ENCODE results near the gene MOB3A.
"Not testable (repeated sequence)": the region's sequence is repeated elsewhere in the genome, so short reads cannot be mapped to it uniquely, and the experiment has no call there.

Gene MOB3A

DNA sequence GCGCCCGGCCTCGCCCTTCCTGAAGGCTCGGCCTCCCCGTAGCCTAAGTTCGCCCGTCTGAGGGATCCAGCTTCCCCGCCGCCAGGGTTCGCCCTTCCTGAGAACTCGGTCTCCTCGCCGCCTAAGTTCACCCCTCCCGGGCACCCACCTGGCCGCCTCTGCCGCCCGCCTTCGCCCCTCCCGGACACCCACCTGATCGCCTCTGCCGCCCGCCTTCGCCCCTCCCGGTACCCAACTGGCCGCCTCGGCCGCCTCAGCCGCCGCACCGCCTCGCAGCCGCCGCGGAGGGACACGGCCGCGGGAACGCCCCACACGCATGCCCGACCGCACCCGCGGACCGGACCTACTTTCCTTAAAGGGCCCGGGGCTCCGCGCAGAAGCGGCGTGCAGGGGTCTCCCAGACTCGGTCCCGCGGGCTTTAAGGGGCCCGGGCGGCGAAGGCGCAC, at the start of gene MOB3A:
Gene MOB3A, minus strand, starts transcription at position 293 of the 446 bp plus-strand sequence. CDS start 17,766 bp downstream, outside the sequence.
- peak; percentile 71 for DNase-seq

DNA sequence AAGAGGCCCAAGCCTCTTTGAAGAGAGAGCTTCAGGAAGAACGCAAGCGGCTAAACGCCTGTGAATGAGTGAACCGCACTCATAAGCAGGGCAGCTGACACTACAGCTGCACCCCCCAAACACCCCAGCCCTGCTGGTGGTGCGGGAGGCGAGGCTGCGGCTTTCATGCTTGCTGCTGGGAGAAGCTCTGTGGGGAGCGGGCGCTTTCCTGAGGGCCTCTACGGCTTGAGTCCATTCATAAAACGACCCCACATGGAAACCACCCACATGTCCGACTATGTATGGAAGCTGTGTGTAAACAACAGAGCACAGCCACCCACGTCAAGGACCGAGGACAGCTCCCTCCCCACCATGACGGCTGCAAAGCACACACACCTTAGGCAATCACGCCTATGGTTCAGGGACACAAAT, 49.7 kb upstream of the MOB3A start:
- DNase-seq, result no peak

- DNase-seq, result no peak
Observed at GRCh38 chr19:2144190-2144589, 48.1 kb upstream of the MOB3A start.

GRCh38 chr19:2142173-2142829, 46.2 kb upstream of the MOB3A start:
- no peak for DNase-seq

- no peak for DNase-seq
Observed at GRCh38 chr19:2140138-2140569, 44.0 kb upstream of the MOB3A start.

GRCh38 chr19:2139385-2140137, 43.4 kb upstream of the MOB3A start:
- no peak for DNase-seq

GRCh38 chr19:2138061-2138728, 42.1 kb upstream of the MOB3A start:
- no peak for DNase-seq

GRCh38 chr19:2136796-2137195, 40.7 kb upstream of the MOB3A start:
- no peak for DNase-seq

DNA sequence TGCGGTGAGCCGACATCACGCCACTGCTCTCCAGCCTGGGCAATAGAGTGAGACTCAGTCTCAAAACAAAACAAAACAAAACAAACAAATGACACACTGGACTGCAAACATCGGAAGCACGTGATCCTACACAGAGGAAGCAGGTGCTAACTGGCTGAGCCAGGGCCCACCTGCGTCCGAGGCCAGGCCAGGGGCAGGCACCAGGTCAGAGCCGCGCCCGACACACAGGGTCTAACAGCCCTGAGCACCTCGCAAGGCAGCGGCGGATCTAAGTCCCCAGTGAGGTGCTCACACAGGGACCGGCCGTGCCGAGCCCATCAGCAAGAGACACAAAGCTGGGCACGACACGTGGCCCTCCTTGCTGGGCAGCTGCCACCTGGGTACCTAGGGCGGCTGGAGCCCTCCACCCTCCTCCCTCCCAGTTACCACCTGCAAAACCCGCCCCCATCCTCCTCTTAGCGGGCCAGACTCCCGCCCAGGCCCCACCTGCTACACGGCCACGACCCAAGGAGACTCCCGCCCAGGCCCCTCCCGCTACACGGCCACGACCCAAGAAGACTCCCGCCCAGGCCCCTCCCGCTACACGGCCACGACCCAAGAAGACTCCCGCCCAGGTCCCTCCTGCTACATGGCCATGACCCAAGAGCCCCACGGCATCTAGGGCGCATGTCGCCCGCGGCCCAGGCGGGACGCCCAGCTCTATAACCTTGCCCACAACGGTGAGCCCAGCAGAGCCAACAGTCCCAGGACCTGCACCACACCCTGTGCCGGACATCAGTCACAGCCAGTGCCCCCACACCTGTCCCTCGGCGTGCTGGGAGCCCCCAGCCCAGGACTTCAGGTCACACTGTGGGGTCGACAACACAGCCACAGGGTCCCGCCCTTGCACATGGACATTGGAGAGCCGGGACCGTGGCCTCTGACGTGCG, 39.6 kb upstream of the MOB3A start:
- no peak for DNase-seq

DNA sequence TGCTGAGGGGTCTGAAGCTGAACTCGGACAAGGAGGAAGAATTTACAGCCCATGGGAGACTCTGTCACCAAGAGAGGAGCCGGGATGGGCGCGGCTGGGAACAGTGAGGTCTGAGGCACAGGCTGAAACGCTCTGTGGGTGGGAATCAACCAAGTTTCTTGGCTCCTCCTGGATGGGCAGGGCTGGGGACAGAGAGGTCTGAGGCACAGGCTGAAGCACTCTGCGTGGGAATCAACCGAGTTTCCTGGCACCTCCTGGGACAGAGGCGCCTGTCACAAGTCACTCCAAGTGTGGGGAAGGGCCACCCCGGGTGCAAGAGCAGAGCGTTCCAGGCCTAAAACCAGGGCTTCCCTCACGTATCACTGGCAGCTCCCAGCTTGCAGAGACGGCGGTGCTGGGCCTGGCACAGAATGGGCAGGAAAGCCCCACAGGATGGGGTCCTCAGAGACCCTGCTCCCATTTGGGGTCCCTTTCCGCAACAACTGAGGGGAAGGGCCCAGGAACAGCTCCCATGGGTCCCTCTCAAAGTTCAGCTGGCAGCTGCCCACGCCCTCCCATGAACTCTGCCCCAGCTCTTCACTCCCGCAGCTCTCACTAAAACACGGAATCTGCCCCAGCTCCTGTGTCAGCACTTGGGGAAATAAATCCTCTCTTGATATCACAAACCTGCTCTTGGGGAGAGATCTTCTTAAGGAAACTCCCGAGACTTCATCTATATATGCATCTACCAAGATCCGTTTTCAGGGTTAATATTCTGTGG, 36.8 kb upstream of the MOB3A start:
- no peak for DNase-seq

GRCh38 chr19:2132191-2132590, 36.1 kb upstream of the MOB3A start:
- DNase-seq, result no peak

DNA sequence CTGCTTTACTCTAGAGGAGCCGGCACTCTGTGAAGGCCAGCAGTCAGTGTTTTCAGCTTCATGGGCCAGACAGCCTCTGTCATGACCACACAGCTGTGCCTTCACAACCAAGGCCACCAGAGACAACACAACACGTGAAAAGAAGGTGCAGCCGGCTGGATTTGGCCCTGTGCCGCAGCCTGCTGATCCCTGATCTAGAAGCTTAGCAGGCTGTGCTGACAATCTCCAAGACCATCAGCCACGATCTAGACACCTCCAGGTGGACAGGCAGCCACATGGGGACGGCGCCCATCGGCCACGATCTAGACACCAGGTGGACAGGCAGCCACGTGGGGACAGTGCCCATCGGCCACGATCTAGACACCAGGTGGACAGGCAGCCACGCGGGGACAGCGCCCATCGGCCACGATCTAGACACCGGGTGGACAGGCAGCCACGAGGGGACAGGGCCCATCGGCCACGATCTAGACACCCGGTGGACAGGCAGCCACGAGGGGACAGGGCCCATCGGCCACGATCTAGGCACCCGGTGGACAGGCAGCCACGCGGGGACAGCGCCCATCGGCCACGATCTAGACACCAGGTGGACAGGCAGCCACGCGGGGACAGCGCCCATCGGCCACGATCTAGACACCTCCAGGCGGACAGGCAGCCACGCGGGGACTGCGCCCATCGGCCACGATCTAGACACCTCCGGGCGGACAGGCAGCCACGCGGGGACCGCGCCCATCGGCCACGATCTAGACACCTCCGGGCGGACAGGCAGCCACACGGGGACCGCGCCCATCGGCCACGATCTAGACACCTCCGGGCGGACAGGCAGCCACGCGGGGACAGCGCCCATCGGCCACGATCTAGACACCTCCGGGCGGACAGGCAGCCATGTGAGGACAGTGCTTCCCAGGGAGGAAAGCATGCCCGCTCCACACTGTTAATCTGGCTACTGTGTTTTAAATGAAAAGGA, 35.2 kb upstream of the MOB3A start:
- not testable (repeated sequence) for DNase-seq

DNA sequence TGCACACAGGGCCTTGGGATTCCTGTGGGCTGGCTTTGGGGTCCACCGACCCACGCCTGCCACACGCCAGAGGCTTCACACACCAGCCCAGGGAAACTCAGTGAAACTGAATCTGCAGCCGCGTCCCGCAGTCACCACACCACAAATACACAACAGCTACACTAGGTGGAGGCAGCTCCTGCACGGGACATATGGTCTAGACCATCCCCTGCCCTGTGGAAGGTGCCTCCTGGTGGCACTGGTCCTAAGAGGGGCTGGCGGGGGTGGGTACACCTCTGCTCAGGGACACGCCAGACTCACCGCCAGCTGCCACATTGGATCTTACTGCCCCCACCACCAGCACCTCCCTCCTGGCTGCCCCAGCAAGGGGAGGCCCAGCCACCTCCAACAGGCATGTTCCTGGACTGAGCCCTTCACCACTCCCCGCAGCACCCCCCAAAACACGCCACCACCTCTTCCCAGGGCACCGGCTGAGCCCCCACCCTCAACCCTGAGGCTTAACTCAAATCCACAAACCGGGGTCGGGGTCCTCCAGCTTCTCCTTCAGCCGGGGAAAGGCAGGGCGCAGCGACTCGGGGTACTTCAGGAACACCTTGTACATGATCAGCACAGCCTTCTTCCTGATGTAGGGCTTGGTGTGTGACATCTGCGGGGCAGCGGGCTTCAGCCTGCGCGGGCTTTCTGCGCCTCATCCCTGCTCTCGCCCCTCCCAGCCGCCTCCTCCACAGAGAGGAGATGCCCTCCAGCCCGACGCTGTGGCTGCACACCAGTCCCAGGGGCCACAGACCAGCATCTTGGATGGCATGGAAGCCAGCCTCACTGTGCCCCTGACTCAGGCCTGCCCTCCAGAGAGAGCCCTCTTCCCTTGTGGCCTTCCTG, 34.0 kb upstream of the MOB3A start:
- no peak for DNase-seq

- no peak for DNase-seq
Observed at GRCh38 chr19:2129486-2129885, 33.4 kb upstream of the MOB3A start.

- DNase-seq, result no peak
Observed at GRCh38 chr19:2129022-2129421, 32.9 kb upstream of the MOB3A start.

DNA sequence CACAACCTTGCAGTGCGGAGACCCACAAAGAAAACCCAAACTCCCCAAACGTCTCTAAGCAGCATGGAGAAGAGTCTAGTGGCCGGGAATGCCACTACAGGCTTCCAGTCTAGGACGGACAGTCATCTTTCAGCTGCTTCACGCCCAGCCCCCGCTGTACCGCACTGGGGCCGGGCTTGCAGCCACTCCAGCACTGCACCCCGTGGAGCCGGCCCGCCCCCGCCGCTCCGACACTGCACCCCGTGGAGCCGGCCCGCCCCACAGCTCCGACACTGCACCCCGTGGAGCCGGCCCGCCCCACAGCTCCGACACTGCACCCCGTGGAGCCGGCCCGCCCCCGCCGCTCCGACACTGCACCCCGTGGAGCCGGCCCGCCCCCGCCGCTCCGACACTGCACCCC, 32.1 kb upstream of the MOB3A start:
- not testable (repeated sequence) for DNase-seq

- DNase-seq, result no peak
Observed at GRCh38 chr19:2127758-2128157, 31.6 kb upstream of the MOB3A start.

- DNase-seq, result no peak
Observed at GRCh38 chr19:2126879-2127518, 30.9 kb upstream of the MOB3A start.

Measured in NCI-H1417 treated with DMSO at 0.1 percent for 48 hours (cell line).